A549 (cell line): ENCODE measurements around the gene CRYZ. TPM values are rescaled to one million over a fixed set of nuclear protein-coding genes. Genes with fewer than 3 reads are reported as not detected.
A peak's percentile ranks its signal among the peaks of the same experiment; 100 is the strongest.
"Not testable (repeated sequence)": the region's sequence is repeated elsewhere in the genome, so short reads cannot be mapped to it uniquely, and the experiment has no call there.

Source experiments
- ATAC-seq, 2 experiments: fragments of 200-7000 bp in 1 of 2; fragments of >200 bp in 1 of 2; cut with Nextera tagmentation in 1 of 2; cut with Tn5 transposase in 1 of 2; 3 replicates each; pipeline versions ENCODE4 v1.8.0 to v1.9.1; 2018 to 2020; ENCODE audit warnings: mild to moderate bottlenecking in 1 of 2, moderate library complexity in 1 of 2
- CTCF ChIA-PET: fragments of 300-600 bp; sonication (Branson Sonifier 250); formaldehyde crosslinking; extraction: SDS; loops from one replicate; lab custom pipeline; 2021; ENCODE audit warnings: antibody characterized with exemption, inconsistent platforms; lab: Yijun Ruan, JAX
- POLR2A ChIA-PET: fragments of 350-600 bp; formaldehyde crosslinking; extraction: SDS; loops from one replicate; lab custom pipeline; 2021; ENCODE audit warnings: antibody characterized with exemption, inconsistent platforms; lab: Yijun Ruan, JAX
- DNase-seq, 2 experiments: peaks; one replicate each; pipeline versions ENCODE4 v3.0.0 to v3.0.0-alpha.2; 2011 to 2016; ENCODE audit warnings: low read depth in 1 of 2, low spot score in 1 of 2
- FAIRE-seq: peaks from 2 replicates; lab custom pipeline; 2011; peaks lifted over from hg19 to GRCh38; lab: Jason Lieb, UNC
- H3K27ac ChIP-seq, 2 experiments: fragments of >200 bp; sonication (Bioruptor Twin); formaldehyde crosslinking; 3 replicates each; pipeline ENCODE4 v1.5.1; 2016 to 2017
- H3K4me1 ChIP-seq: fragments of >200 bp; sonication (Bioruptor Twin); formaldehyde crosslinking; 3 replicates; pipeline ENCODE4 v1.6.1; 2016
- H3K4me2 ChIP-seq: fragments of >200 bp; sonication (Bioruptor Twin); formaldehyde crosslinking; 3 replicates; pipeline ENCODE4 v1.6.1; 2016
- H3K4me3 ChIP-seq: fragments of >200 bp; sonication (Bioruptor Twin); formaldehyde crosslinking; 3 replicates; pipeline ENCODE4 v1.5.1; 2016
- H3K9me3 ChIP-seq: fragments of >200 bp; sonication (Bioruptor Twin); formaldehyde crosslinking; 3 replicates; pipeline ENCODE4 v1.6.1; 2016
- BCL3 ChIP-seq: fragments of >200 bp; sonication (Bioruptor Twin); formaldehyde crosslinking; IDR thresholded peaks from 3 replicates; pipeline ENCODE4 v1.6.1; 2016
- EHF ChIP-seq: fragments of 250-450 bp; sonication (Bioruptor Pico); IDR thresholded peaks from 2 replicates; pipeline ENCODE4 v1.5.0; 2020; ENCODE audit warnings: mild to moderate bottlenecking
- FOSB ChIP-seq: fragments of 250-450 bp; sonication (Bioruptor Pico); IDR thresholded peaks from 2 replicates; pipeline ENCODE4 v1.5.0; 2020; ENCODE audit warnings: mild to moderate bottlenecking, moderate library complexity
- HOXB13 ChIP-seq: fragments of 250-450 bp; sonication (Bioruptor Pico); IDR thresholded peaks from 2 replicates; pipeline ENCODE4 v1.5.0; 2020; ENCODE audit warnings: low read depth, mild to moderate bottlenecking, moderate library complexity
- KDM1A ChIP-seq: fragments of 200-600 bp; sonication (generic); IDR thresholded peaks from 2 replicates; pipeline ENCODE4 v1.6.1; 2016; ENCODE audit warnings: low read depth, mild to moderate bottlenecking
- PHF8 ChIP-seq: fragments of 200-600 bp; sonication (generic); IDR thresholded peaks from 2 replicates; pipeline ENCODE4 v1.6.1; 2016; ENCODE audit warnings: low read depth, mild to moderate bottlenecking, antibody characterized with exemption, moderate library complexity, borderline replicate concordance
- TP53 ChIP-seq: fragments of 250-450 bp; sonication (Bioruptor Pico); IDR thresholded peaks from 2 replicates; pipeline ENCODE4 v1.5.0; 2021; ENCODE audit warnings: mild to moderate bottlenecking, moderate library complexity
- USF2 ChIP-seq: fragments of 450-650 bp; IDR thresholded peaks from 2 replicates; pipeline ENCODE4 v1.6.1; 2014; ENCODE audit warnings: antibody characterized with exemption
- ZC3H11A ChIP-seq: fragments of 450-650 bp; IDR thresholded peaks from 2 replicates; pipeline ENCODE4 v1.6.1; 2014; ENCODE audit warnings: antibody characterized with exemption, mild to moderate bottlenecking
- WGBS: methylation state at CpG from one replicate; pipeline ENCODE4 v1.1.6; 2017; ENCODE audit errors: missing lambda C conversion rate; 5-methylcytosine and 5-hydroxymethylcytosine counted together
- polyA plus RNA-seq, 4 experiments: library from polyadenylated mRNA; depleted of rRNA in 3 of 4; stranded (reverse); fragments of >200 nt; fragmentation: RNase III in 1 of 4; extraction: RNeasy Plus Mini Kit Qiagen cat#74134 plus additional on column Dnase treatment in 1 of 4; gene quantifications; 2 replicates in 3 of 4; 3 replicates in 1 of 4; pipeline ENCODE4 v1.2.3, GENCODE V29; 2011 to 2017

Gene CRYZ
- polyA plus RNA-seq, 2 of the 4 experiments (the other 2 are of a cell fraction), result 99.1 to 159 TPM

- ATAC-seq (no peak), FAIRE-seq (no peak), DNase-seq (no peak)
- H3K4me1 ChIP-seq, result no peaks in the 10 kb centered on the region
- no peak for TF ChIP-seq ZC3H11A
- TF ChIP-seq PHF8, result no peak
- no peak for TF ChIP-seq USF2
- TF ChIP-seq TP53 (CRISPR knock-in tag), result no peak
- TF ChIP-seq HOXB13 (CRISPR knock-in tag), result no peak
- TF ChIP-seq BCL3, result no peak
- TF ChIP-seq EHF, result no peak
- TF ChIP-seq KDM1A, result no peak
- TF ChIP-seq FOSB (CRISPR knock-in tag), result no peak
- ChIA-PET POLR2A (no interaction called here), CTCF (no interaction called here)
- 62% methylated on average over 7 of the region's 44 CpGs for WGBS
- 0 out of 3 replicates have a peak within 1 kb of the TSS, but pooled peaks have one; percentile 12 for H3K4me3 ChIP-seq
- no peak within 1 kb of the TSS for H3K27ac ChIP-seq
- no peaks in the 10 kb centered on the region for H3K9me3 ChIP-seq
- peak within 1 kb of the TSS; percentile 66 for H3K4me2 ChIP-seq
Measured at GRCh38 chr1:74673351-74674111, 59.3 kb downstream of the CRYZ start, which contains the start of gene ERICH3. ERICH3 (minus strand) TSS chr1:74673792; CDS start chr1:74673519, 273 bp downstream.

GRCh38 chr1:74670866-74671265, 62.0 kb downstream of the CRYZ start:
- POLR2A ChIA-PET, H3K4me3 ChIP-seq, H3K9me3 ChIP-seq, H3K4me2 ChIP-seq, CTCF ChIA-PET, ATAC-seq, H3K4me1 ChIP-seq, FAIRE-seq, DNase-seq, H3K27ac ChIP-seq: not testable (repeated sequence)
- WGBS, result 34% methylated on average over 3 of the region's 3 CpGs

Other genes with a start within 250 kb of the CRYZ start
- not detected in 2 replicates for gene LRRC53, start 220.4 kb downstream of the CRYZ start, polyA plus RNA-seq (2011; rRNA removed)
- not detected in 3 replicates for gene LRRC53, start 220.4 kb downstream of the CRYZ start, polyA plus RNA-seq (2017; fragmentation: RNase III; extraction: RNeasy Plus Mini Kit Qiagen cat#74134 plus additional on column Dnase treatment)
- gene ERICH3, start 59.3 kb downstream of the CRYZ start, polyA plus RNA-seq (2011; rRNA removed), result not detected in 2 replicates
- gene ERICH3, start 59.3 kb downstream of the CRYZ start, polyA plus RNA-seq (2017; fragmentation: RNase III; extraction: RNeasy Plus Mini Kit Qiagen cat#74134 plus additional on column Dnase treatment), result not detected in 3 replicates
- gene TYW3, start 102 bp upstream of the CRYZ start, polyA plus RNA-seq (2011; rRNA removed), result 23.2 and 33.1 TPM in 2 replicates
- 16.4 to 18.4 TPM (median 17.1 TPM) in 3 replicates for gene TYW3, start 102 bp upstream of the CRYZ start, polyA plus RNA-seq (2017; fragmentation: RNase III; extraction: RNeasy Plus Mini Kit Qiagen cat#74134 plus additional on column Dnase treatment)